Lower lobe of right lung (tissue), 2 donors: ENCODE results near the gene PDE8A. TPM values are rescaled to one million over a fixed set of nuclear protein-coding genes. Genes with fewer than 3 reads are reported as not detected.

Source experiments
- ATAC-seq, 2 donors: fragments of 200-7000 bp; cut with Tn5 transposase; one replicate each; pipeline ENCODE4 v1.9.1; 2020 to 2022; ENCODE audit warnings: mild to moderate bottlenecking in 2 of 2, moderate library complexity in 2 of 2
- DNase-seq: peaks from one replicate; pipeline ENCODE4 v3.0.0-alpha.2; 2020
- H3K27ac ChIP-seq: fragments of 200-600 bp; one replicate; pipeline ENCODE4 v1.8.0; 2022
- H3K27me3 ChIP-seq: fragments of 200-600 bp; one replicate; pipeline ENCODE4 v1.8.0; 2022; ENCODE audit warnings: low read depth
- H3K36me3 ChIP-seq: fragments of 200-600 bp; one replicate; pipeline ENCODE4 v1.8.0; 2022; ENCODE audit warnings: mild to moderate bottlenecking
- H3K4me1 ChIP-seq: fragments of 200-600 bp; one replicate; pipeline ENCODE4 v1.8.0; 2022
- H3K4me3 ChIP-seq: fragments of 200-600 bp; one replicate; pipeline ENCODE4 v1.8.0; 2022; ENCODE audit warnings: mild to moderate bottlenecking
- H3K9me3 ChIP-seq: fragments of 200-600 bp; one replicate; pipeline ENCODE4 v1.8.0; 2022
- intact Hi-C: fragments of 100-400 bp; cut with DNase I; formaldehyde crosslinking; loops from one replicate; pipeline ENCODE4 v1.11.0; 2022
- total RNA-seq: library from RNA; stranded (reverse); fragmentation: NEBNext Ultra II Directional; extraction: Animal tissue kit (Norgen Biotek cat#: 25700); gene quantifications from one replicate; pipeline ENCODE4 v1.2.1, GENCODE V29; 2021
- TF ChIP-seq, protein P1 (sequence below): fragments of 200-600 bp; IDR thresholded peaks from one replicate; pipeline ENCODE4 v1.8.0; 2022; ENCODE audit warnings: antibody characterized with exemption, mild to moderate bottlenecking
- donor health status: DM: no; HTN: yes; CAD: no; lungs with severe emphysema.

Gene PDE8A
- total RNA-seq, 1 donor from 2014 or later = 49.2 TPM

DNA sequence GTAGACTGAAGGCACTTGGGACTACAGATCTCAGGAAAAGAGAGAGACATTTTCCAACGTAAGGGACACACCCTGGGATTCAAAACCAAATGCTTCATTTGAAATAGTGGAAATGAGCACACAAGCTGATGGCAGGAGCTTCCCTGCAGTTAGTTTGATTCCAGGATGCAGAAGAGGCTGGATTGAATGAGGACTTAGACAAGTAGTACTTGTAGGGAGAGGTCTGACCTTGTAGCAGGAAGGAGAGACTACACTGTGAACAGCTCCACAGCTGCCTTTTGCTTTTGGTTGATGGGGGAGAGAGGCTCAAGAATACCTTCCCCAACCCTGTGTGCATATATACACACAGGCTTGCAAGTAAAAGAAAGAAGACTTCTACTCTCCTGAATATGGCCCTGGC is 51.5 kb downstream of the PDE8A start:
- Histone ChIP-seq H3K4me1 (peaks cover 52% of the 10 kb centered on the region), H3K27ac (no peak overlapping the region), H3K36me3 (no peaks in the 10 kb centered on the region), H3K9me3 (no peaks in the 10 kb centered on the region), H3K27me3 (no peaks in the 10 kb centered on the region), H3K4me3 (no peak overlapping the region)
- ATAC-seq (no peak), DNase-seq (no peak)
- TF ChIP-seq, protein P1, sequence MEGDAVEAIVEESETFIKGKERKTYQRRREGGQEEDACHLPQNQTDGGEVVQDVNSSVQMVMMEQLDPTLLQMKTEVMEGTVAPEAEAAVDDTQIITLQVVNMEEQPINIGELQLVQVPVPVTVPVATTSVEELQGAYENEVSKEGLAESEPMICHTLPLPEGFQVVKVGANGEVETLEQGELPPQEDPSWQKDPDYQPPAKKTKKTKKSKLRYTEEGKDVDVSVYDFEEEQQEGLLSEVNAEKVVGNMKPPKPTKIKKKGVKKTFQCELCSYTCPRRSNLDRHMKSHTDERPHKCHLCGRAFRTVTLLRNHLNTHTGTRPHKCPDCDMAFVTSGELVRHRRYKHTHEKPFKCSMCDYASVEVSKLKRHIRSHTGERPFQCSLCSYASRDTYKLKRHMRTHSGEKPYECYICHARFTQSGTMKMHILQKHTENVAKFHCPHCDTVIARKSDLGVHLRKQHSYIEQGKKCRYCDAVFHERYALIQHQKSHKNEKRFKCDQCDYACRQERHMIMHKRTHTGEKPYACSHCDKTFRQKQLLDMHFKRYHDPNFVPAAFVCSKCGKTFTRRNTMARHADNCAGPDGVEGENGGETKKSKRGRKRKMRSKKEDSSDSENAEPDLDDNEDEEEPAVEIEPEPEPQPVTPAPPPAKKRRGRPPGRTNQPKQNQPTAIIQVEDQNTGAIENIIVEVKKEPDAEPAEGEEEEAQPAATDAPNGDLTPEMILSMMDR = no peak
- intact Hi-C loops = no loop called here

DNA sequence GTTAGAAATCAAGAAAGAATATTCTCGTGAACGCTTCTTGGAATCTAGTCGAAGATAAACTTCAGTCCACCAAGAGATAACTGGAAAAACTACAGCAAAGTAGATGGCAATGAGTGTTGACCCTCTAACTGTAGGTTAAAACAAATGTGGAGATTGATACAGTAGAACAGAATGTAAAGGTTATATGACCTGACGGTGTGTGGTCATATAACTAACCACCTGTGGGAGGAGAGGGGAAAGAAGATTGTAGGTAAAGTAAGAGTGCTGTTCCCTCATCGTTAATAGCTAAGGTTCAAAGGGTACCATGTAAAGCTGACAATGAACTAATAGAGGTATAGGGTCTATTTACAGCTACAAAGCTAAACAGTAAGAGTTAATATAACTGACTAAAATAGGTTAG is 52.6 kb downstream of the PDE8A start:
- DNase-seq = no peak
- Histone ChIP-seq H3K27ac (no peak overlapping the region), H3K36me3 (no peaks in the 10 kb centered on the region), H3K4me3 (no peak overlapping the region), H3K9me3 (no peaks in the 10 kb centered on the region), H3K27me3 (no peaks in the 10 kb centered on the region), H3K4me1 (peaks cover 50% of the 10 kb centered on the region)
- no peak for ATAC-seq
- intact Hi-C loops = no loop called here
- TF ChIP-seq, protein P1 = no peak

DNA sequence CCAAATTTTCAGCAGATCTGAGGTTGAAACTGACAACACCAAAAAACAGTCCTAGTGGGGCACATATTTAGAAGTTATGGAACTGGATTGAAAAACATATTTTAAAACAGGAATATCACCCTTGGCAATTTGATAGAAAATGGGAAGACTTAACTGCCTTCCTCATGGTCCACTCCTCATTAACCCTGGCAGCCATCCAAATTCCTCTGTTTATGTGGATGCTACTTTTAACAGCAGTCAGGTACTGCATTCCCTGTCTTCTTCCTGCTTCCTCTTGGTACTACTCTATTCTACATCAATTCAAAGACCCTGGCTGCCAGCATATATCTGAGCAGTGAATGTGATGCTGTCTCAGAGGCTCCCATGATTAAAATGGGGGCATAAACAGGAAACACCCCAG is 54.3 kb downstream of the PDE8A start:
- Histone ChIP-seq H3K27ac (no peak overlapping the region), H3K9me3 (no peaks in the 10 kb centered on the region), H3K27me3 (no peaks in the 10 kb centered on the region), H3K4me1 (peaks cover 33% of the 10 kb centered on the region), H3K4me3 (no peak overlapping the region), H3K36me3 (no peaks in the 10 kb centered on the region)
- ATAC-seq (no peak), DNase-seq (no peak)
- intact Hi-C loops = no loop called here
- TF ChIP-seq, protein P1 = no peak

DNA sequence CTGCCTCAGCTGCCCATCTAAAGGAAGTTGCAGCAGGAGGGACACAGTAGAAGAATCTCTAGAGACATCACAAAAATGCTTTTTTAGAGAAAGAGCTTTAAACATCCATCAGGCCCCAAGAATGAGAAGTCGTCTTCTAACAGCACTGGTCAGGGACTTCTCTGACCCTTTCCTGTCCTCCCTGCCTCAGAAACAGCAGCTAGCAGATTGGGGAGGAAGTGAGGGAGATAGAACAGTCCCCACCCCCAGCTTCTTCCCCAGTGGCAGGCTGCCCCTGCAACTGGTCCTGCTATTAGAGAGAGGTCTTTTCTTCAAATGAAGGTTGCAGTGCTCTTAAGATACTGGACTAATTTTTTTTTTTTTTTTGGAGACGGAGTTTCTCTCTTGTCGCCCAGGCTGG is 55.1 kb downstream of the PDE8A start:
- intact Hi-C loops = no loop called here
- H3K4me1 ChIP-seq = peaks cover 25% of the 10 kb centered on the region
- H3K27me3 ChIP-seq = no peaks in the 10 kb centered on the region
- DNase-seq (no peak), ATAC-seq (peak; percentile 59 to 66)
- H3K27ac ChIP-seq = no peak overlapping the region
- TF ChIP-seq, protein P1 = no peak
- H3K36me3 ChIP-seq = no peaks in the 10 kb centered on the region
- H3K4me3 ChIP-seq = no peak overlapping the region
- H3K9me3 ChIP-seq = no peaks in the 10 kb centered on the region

DNA sequence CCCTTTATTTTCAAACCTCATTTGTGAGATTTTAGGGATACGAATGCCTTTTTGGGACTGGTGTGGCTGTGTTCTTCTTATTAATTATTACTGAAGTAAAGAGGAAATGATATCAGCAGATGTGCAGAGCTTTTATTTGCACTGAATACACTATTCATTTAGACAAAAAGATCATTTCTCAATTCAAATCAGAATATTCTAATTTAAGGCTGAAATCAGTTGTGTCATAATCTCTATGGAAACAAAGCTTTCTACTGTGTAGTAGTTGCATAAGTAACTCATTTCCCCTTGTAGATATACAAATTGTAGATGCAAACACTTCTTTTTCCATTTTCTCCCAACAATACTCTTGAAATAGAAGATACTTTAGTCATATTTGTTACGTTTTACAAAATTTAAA is 56.0 kb downstream of the PDE8A start:
- H3K27ac ChIP-seq = no peak overlapping the region
- no peak overlapping the region for H3K4me3 ChIP-seq
- H3K27me3 ChIP-seq = no peaks in the 10 kb centered on the region
- TF ChIP-seq, protein P1 = no peak
- no peaks in the 10 kb centered on the region for H3K36me3 ChIP-seq
- peak in 1 of 2 donors; percentile 36 for ATAC-seq
- H3K9me3 ChIP-seq = no peaks in the 10 kb centered on the region
- H3K4me1 ChIP-seq = peaks cover 16% of the 10 kb centered on the region
- DNase-seq = no peak
- intact Hi-C loops = no loop called here

DNA sequence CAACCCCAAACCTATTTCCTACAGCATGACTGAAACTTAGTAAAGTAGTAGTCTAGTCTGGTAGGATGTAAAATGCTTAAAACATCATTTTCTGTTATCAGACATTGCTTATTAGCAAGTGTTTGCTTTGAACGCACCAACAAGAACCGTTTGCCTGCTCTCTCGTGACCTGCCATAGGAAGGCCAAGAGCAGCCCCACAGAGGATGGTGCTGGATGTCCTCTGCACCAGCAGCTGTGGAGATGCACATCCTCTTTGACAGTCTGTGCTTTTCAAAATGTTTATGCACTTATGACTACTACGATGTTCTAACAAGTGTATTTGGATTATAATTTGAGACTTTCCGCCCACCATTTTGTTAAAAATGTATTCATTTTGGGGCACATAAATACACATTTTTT is 59.6 kb downstream of the PDE8A start:
- intact Hi-C loops = loop anchor here (10.0 kb wide), 1 partner anchor 86 kb away; no protein-coding TSS in a partner anchor
- ATAC-seq = no peak
- H3K27ac ChIP-seq = no peak overlapping the region

More for the DNA sequence above, 59.6 kb downstream of the PDE8A start:
- no peak for DNase-seq
- peaks cover 26% of the 10 kb centered on the region for H3K4me1 ChIP-seq
- H3K27me3 ChIP-seq = no peaks in the 10 kb centered on the region
- TF ChIP-seq, protein P1 = no peak
- no peaks in the 10 kb centered on the region for H3K9me3 ChIP-seq
- H3K36me3 ChIP-seq = no peaks in the 10 kb centered on the region
- no peak overlapping the region for H3K4me3 ChIP-seq
